NCI-H1105 (cell line): ENCODE data around the gene SCN4B.

Source experiments
- DNase-seq: peaks from one replicate; lab custom pipeline; 2025; lab: John Stamatoyannopoulos, UW

SCN4B gene

DNA sequence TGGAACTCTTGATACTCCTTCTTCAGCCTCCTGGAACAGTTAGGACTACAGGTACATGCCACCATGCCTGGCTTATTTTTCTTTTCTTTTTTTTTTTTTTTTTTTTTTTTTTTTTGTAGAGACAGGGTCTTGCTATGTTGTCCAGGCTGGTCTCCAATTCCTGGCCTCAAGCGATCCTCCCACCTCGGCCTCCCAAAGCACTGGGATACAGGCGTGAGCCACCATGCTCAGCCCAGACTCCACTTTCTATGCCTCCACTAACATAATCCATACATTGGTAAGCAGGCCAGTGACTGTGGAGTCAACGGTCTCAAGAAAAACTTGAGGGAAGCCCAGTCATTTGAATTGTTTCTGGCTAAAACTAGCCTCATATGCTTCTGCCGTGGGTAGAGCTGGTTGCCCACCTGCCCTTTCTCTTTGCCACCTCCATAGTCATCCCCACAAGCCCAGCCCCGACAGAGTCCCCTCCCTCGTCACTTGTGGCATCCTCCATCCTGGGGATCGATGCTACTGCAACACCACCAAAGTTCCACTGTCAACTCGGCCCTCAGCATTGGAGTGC is 21.5 kb upstream of the SCN4B start:
- no peak for DNase-seq

DNA sequence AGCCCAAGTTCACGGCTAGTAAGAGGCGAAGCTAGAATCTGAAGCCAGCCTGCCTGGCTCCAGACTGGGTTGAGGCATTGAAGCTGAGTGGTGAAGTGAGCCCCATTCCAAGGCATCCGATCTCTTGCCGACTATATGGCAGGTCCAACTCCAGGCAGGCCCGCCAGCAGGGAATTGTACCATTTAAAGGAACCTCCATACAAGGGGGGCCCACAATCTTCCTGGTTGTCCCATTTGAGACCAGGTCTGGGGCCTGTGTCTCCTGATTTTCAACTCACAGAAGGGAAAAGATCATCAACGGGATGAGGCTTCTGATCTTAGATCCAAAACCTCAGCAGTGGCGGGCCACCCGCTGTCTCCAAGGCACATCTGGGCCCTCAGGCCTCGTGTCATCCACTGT is 19.7 kb upstream of the SCN4B start:
- no peak for DNase-seq

DNA sequence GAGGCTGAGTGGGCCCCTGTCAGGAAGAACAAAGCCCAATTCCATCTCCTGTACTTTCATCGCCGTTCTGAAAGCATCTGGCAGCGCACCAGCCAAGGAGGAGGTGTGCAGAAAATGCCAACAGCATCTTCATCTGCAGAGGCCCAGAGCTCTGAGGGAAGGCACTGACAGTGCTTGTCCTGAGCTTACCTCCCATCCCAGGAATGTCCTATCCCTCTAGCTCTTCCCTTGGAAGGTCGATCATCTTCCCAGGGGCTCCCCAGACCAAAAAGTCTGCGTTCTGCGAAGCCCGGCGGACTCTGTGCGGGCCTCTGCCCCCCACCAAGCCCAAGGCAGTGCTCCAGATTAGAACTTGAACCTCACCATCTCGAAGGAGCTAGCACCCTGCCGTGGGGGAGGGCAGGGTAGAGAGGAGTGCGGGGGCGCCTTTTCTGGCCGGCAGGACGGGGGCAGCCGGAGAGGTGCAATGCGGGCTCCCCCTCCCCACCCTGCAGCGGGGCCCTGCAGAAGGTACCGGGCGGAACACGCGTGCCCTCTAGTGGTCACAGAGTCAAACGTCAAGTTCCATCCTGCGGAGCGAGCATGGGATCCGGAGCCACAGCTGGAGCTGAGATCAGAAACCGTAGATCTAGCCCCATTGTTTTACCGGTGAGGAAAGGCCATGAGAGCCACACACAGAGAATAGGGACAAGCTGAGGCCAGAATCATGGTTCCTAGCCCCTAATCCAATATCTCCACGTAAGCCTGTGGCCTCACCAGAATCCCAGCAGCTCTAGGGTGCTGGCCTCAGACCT is 18.8 kb upstream of the SCN4B start:
- DNase-seq = peak; percentile 90

DNA sequence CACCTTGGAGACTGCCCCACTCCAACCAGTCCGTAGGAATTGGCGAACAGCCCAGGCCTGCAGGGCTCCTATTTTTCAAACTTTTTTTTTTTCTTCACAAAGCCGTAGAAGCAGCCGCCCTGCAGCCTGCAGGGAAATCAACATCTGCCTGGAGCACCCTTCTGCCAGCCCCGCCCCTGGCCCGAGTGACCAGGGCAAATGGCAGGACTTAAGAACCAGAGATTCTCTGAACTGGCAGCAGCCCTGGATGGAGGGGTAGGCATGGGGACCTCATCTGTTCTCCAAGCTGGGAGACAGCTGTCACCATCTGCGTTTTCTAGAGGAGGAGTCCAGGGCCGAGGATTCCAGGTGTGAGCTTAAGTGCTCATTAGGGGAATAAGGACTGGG is 18.3 kb upstream of the SCN4B start:
- peak; percentile 90 for DNase-seq

DNA sequence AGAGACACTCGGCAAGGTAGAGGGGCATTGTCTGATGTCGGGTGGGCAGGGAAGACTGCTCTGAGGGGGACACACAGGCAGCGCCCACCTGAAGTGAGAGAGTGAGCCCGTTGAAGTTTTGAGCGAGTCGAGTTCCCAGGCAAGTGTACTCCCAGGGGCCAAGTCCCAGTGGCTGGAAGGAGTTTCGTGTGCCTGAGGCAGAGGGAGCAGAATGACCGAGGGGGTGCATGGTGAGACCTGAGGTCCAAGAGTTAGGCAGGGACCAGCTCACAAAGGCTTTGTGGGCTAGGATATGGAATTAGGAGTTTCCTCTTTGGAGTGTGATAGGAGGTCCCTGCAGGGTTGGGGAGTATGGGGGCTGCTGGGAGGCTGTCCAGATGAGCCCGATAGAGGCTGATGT is 17.6 kb upstream of the SCN4B start:
- no peak for DNase-seq

DNA sequence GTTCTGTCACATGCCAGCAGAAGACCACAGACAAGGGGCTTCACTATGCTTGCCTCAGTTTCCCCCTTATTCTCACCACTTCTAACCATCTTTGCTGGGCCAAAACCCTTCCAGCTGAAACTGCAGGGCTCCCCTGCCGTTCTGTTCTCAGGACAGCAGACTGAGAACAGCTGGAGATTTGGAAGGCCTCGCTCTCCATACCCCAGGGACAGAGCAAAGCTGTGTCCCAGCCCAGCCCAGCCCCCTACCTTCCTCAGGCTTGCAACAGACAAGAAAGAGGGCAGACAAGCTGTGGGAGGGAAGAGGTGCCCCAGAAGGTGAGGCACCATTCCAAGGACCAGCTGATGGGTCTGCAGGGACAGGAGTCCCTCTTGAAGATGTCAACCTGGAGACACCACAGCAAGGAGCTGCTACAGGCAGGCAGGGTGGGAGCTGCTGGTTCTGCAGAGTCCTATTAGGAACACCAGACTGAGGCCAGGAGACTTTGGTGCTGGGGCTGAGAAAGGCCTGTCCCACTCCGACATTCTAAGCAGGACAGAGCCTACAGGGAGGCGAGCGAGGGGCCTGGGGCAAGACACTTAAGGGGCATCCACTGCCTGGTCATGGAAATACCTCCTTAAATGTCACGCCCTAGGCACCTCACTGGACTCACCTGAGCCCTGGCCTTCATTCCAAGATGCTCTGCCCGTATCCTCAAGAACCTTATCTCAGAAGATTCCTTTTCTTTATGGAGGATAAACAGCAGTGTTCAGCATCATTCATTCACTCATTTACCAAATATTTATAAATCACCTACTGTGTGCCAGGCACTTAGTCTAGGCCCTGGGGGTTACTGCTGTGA is 16.9 kb upstream of the SCN4B start:
- DNase-seq = no peak

DNA sequence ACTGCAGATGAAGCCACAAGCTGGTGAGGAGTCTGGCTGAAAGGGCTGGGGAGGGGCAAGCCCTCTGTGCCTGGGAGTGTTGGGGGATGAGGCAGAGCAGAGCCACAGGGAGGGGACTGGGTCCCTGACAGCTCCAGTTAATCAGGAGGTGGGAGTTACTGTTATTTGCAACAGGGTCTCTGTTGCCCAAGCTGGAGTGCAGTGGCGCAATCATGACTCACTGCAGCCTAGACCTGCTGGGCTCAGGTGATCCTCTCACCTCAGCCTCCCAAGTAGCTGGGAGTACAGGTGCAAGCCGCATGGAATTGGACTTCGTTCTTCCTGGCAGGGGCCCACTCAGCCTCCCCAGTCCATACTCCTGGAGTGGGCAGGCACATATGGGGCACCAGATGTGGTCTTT is 16.1 kb upstream of the SCN4B start:
- no peak for DNase-seq

DNA sequence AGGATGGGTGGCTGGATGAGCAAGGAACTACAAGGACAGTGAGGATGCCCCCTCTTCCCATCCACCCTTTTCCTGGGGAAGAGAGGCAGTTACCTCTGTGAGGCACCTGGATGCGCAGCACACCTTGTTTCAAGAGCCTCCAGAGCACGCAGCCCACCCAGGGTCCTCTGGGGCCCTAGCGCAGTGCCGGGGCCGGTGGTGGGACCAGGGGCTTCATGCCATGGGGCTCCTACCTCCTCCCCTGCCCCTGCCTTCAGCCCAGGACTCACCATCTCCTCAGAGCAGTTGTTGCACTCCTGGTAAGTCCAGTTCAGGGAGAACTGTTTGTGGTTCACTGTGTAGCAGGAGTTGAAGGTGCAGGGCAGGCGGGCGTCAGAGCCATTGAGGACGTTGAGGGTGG is 15.7 kb upstream of the SCN4B start:
- no peak for DNase-seq

DNA sequence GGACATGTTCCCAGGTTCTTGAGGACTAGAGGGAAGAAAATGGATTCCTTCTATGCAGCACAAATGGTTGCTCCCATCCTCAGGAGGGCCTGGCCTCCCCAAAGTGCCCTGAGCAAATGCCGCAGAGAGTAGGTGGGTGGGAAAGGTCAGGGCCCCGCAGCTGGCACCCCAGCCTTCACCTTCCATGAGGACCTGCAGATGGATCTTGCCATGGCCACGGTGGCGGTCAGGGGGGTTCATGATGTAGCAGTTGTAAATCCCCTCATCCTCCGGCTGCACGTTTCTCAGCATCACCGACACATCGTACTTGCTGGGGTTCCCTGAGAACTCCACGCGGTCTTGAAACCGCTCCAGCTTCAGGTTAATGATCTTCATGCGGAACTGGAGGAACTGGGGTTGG is 15.3 kb upstream of the SCN4B start:
- DNase-seq = no peak

DNA sequence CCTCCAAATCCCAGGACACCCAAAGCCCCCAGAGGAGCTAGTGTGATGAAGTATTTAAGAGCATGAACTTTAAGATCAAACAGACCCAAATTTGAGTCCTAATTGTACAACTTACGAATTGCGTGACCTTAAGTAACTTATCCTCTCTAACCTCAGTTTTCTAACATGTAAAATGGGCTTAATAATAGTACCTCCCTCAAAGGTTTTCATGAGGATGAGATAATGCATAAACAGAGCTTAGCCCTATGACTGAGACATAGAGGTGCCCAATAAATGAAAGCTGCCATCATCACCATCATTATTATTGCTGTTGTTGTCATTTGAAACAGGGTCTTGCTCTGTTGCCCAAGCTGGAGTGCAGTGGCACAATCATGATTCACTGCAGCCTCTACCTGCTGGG is 14.6 kb upstream of the SCN4B start:
- no peak for DNase-seq

DNA sequence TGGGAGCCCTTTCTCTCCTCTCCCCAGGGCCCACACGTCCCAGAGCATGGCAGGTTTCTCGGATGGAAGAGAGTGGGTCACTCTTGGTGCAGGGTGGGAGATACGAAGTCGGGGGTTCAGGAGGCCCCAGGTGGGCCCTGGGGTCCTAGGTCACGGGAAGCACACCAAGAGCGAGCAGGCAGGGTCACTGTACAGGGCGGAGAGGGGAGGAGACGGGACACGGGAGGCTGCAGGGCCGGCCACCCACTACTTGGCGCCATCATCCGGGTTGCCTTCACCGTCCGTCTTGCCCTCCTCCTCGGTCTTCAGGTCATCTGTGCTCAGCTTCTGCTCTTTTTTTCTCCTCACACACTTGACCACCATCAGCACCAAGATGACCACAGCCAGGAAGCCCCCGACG is 14.0 kb upstream of the SCN4B start:
- DNase-seq = no peak

DNA sequence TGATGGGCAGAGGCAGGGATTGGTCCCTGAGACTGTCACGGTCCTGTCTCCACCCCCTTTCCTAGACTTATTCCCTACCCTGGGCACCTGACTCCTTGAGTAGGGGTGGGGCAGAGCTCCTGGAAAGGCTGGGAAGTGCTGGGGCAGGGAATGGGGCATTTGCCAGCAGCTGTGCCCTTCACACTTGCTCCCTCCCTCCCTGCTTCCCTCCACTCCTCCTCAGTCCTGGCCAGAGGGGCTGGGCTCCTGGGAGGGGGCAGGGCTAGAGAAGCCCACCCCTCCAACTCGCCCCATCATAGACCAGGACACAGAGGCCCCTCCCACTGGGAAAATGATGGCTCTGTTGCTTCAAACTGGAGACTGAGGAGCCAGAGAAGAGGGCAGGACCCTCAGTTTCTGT is 12.3 kb upstream of the SCN4B start:
- no peak for DNase-seq

DNA sequence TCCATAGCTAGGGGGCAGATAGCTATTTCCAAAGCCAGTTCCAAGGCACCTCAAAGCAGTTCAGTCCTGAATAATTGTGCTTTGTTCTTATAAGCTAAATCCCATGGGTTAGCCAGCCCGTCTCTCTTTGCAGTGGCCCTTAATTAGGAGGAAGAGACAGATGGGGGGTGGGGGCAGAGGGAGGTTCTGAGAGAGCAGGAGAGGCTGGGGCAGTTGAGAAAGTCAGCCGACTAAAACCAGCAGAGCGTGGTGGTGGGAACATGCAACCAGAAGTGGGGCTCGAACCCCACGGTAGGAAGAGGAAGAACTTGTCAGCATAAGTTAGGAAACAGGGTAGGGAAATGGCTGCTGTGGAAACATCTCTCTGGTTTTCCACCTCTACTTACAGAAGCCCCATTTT is 10.9 kb upstream of the SCN4B start:
- DNase-seq = no peak

DNA sequence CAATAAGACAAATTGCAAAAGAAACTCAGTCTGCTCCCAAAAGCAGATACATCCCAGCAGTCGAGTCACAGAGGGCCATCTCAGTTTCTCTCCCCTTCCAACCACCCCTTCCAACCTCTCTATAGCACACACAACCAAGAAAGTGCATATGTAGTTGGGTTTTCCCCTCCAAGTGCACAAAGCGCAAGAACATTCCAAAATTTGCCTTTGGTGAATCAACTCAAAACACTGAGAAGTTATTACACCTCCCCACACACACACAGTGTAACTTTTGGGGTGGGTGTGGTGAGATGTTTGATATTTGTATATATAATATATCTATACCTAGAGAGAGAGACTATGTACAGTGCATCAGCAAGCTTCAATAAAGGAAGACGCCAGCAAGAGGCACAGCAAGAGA is 10.2 kb upstream of the SCN4B start:
- no peak for DNase-seq

DNA sequence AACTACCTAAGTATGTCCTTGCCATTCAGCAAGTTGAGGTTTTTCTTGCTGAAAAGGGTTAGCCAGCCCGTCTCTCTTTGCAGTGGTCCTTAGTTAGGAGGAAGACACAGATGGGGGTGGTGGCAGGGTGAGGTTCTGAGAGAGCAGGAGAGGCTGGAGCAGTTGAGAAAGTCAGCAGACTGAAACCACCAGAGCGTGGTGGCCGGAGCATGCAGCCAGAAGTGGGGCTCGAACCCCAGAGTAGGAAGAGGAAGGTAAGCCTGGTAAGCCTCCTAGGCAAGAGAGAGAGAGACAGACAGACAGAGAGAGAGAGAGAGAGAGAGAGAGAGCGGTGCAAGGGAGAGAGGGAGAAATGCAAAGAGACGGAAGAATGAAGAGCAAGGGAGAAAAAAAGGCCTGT is 9.2 kb upstream of the SCN4B start:
- no peak for DNase-seq

DNA sequence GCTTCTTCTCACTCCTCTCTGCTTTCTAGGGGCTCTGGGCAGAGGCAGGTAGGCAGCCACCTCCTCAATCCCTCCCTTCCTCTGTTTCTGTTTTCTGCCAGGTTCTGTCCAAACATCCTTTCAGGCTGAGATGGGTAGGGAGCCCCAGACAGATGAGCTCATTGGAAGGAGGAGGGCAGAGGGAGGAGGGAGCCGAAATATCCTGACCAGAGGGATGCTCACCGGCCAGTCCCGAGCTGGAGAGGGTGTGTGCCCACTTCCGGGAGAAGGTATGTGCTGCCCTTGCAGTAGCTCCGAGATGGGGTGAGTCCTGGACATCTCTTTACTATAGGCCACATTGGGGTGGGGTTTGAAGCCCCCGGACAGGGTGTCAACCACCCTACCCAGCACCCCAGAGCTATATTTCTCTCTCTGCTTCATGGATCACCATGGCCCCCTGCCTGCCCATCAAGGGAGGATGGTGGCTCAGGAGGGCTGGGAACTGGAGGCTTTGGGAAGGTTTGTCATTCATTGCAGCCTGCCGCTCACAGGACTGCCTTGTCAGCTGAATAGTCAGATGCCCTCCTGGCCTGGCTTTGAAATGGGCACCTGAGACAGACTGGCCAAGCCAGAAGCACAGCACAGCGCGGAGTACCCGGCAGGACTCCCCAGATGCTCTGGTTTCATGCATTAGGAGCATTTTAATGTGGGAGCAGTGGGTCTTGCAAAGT is 4.7 kb upstream of the SCN4B start:
- DNase-seq = no peak

DNA sequence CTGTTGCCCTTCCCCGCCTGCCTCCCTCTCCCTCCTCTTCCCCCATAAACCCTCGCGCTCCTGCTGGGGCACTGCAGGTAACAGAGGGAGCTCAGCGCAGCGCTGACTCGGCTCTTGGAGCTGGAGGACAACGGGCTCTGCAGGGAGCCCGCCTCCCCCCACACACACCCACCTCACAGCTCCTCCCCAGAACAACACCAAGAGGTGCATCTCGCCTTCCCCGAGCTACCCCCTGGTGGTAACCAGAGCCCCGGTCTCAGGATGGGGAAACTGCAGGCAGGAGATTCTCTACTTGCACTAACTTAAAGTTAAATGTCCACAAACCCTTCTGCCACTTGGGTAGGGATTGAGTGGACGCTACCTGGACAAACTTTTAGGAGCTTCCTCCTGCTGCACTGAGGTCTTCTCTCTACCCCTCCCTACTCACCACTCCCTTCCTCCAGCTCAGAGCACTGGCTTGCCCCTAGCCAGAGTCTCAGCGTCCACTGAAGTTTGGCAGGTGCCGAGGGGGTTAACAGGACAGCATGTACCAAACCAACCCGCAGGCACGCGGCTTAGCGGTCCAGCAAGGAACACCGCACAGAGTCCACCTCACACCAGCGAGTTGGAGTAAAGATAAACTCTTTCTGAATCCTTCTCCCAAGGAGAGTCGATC is 4.0 kb upstream of the SCN4B start:
- DNase-seq = no peak

DNA sequence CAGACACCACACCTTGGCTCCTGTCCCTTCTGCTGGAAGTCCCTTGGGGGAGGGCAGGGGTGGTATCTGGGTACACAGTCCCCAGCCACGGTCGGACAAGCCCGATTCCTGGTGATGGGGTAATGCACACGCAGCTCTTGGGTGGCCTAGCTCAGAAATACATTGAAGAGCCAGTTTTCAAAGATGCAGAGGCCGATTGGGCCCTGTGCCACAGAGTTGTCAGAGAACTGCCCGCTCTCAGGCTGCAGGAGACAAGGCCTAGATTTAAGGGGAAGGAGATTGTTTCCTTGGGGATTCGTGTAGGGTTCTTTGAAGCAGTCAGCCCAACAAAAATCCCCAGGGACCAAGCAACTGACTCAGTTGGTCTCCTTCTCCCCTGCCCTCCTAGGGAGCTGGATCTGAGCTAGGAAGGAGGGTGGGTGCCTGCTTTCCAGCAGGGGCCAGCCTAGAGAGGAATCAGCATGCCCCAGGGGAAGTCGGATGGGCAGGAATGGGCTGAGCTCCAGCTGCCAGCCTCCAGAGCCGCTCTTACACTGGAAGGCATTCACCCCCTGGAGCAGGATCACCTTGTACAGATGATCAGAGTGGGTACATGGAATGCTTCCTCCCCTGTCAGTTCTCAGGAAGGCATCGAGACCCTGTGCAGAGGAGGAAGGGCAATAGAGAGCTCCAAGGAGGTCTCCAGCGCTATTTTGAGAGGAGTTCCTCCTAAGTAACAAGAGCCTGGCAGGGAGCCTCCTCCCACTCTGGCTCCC is 3.3 kb upstream of the SCN4B start:
- DNase-seq = no peak

DNA sequence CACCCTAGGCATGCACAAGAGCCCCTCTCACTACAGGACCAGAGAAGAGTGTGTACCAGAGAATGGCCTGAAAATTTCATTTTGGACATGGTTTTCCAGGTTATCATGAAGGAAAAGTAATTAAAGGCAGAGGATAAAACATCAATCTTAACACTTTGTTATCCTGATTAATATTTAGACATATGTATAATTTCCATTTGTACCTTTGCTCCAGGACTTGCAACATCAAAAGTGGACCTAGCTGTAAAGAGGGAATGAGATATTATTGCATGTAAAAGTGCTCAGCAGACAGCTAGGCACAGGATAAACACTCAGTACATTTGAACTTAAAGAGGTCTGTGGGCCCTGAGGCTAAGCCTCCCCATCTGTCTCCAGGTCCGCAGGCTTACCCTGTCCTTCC is 2.0 kb upstream of the SCN4B start:
- DNase-seq = no peak

DNA sequence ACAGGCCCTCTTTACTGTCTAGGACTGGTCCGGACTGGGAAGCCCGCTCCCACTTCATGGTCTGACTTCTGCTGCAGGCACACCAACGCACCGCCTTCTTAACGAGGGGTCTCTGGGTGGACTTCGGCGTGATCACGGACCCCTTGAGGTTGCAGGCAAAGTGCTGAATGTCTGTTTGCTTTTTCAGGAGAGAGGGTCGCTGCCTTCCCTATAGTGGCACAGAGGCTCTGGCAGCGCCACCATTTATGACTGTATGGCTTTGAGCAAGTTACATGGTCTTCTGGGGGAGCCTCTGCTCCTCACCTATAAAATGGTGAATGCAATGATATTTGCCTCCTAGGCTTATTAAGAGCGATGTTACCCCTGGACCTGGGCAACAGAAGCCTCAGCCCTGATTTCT is 1.4 kb upstream of the SCN4B start:
- no peak for DNase-seq

DNA sequence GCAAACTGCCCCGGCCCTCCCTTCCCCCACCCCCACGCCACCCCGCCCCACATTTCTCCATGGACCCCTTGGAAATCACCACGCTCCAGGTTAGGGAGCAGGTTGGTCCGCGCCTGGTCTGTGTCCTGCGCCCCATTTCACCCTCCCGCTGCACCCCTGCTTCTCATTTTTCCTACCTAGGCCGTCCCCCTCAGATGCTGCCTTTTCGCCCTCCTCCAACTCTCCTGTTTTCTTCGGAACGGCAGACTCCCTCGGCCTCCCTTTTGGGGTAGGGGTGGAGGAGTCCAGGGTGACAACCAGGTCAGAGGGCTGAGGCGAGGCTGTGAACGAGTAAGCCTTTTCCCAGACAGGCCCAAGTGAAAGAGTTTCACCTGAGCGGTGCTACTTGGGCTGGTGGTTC is 893 bp upstream of the SCN4B start:
- DNase-seq = no peak
